Glomerular endothelial cell (primary cell): ENCODE measurements around the gene KCNMB2. TPM values are rescaled to one million over a fixed set of nuclear protein-coding genes. Genes with fewer than 3 reads are reported as not detected.
"Not testable (repeated sequence)": the region's sequence is repeated elsewhere in the genome, so short reads cannot be mapped to it uniquely, and the experiment has no call there.

ENCODE experiments used
- DNase-seq: peaks from one replicate; pipeline ENCODE4 v3.0.0-alpha.2; 2011; ENCODE audit warnings: low read depth, low spot score; ENCODE audit errors: extremely low read depth
- total RNA-seq: library from RNA; depleted of rRNA; stranded (reverse); fragments of >200 nt; gene quantifications from 2 replicates; pipeline ENCODE4 v1.2.3, GENCODE V29; 2015

KCNMB2 gene
- 0.23 and 0.39 TPM in 2 replicates for total RNA-seq

GRCh38 chr3:178536211-178537079 lies at the start of gene KCNMB2:
Gene KCNMB2, plus strand, starts transcription at chr3:178536436.
- DNase-seq: no peak

GRCh38 chr3:178486903-178487302 lies 49.3 kb upstream of the KCNMB2 start:
- no peak for DNase-seq

GRCh38 chr3:178487752-178488151 lies 48.5 kb upstream of the KCNMB2 start:
- DNase-seq: no peak

GRCh38 chr3:178491751-178492150 lies 44.5 kb upstream of the KCNMB2 start:
- DNase-seq: no peak

GRCh38 chr3:178492491-178492890 lies 43.7 kb upstream of the KCNMB2 start:
- no peak for DNase-seq

GRCh38 chr3:178494386-178494785 lies 41.9 kb upstream of the KCNMB2 start:
- DNase-seq: no peak

- DNase-seq: no peak
Observed at GRCh38 chr3:178496911-178497310, 39.3 kb upstream of the KCNMB2 start.

GRCh38 chr3:178498871-178499270 lies 37.4 kb upstream of the KCNMB2 start:
- no peak for DNase-seq

- no peak for DNase-seq
Observed at GRCh38 chr3:178500631-178501030, 35.6 kb upstream of the KCNMB2 start.

- DNase-seq: no peak
Observed at GRCh38 chr3:178504128-178504527, 32.1 kb upstream of the KCNMB2 start.

- no peak for DNase-seq
Observed at GRCh38 chr3:178505832-178506231, 30.4 kb upstream of the KCNMB2 start.

- no peak for DNase-seq
Observed at GRCh38 chr3:178507507-178508442, 28.5 kb upstream of the KCNMB2 start.

GRCh38 chr3:178508443-178508825 lies 27.8 kb upstream of the KCNMB2 start:
- DNase-seq: no peak

- DNase-seq: no peak
Observed at GRCh38 chr3:178510496-178510895, 25.7 kb upstream of the KCNMB2 start.

GRCh38 chr3:178512647-178513046 lies 23.6 kb upstream of the KCNMB2 start:
- no peak for DNase-seq

- DNase-seq: no peak
Observed at GRCh38 chr3:178513546-178514380, 22.5 kb upstream of the KCNMB2 start.

GRCh38 chr3:178514401-178514800 lies 21.8 kb upstream of the KCNMB2 start:
- DNase-seq: no peak

- not testable (repeated sequence) for DNase-seq
Observed at GRCh38 chr3:178515076-178515744, 21.0 kb upstream of the KCNMB2 start.

- no peak for DNase-seq
Observed at GRCh38 chr3:178517665-178518334, 18.4 kb upstream of the KCNMB2 start.
